ENCODE results near the gene GPR183.

Gene GPR183

DNA sequence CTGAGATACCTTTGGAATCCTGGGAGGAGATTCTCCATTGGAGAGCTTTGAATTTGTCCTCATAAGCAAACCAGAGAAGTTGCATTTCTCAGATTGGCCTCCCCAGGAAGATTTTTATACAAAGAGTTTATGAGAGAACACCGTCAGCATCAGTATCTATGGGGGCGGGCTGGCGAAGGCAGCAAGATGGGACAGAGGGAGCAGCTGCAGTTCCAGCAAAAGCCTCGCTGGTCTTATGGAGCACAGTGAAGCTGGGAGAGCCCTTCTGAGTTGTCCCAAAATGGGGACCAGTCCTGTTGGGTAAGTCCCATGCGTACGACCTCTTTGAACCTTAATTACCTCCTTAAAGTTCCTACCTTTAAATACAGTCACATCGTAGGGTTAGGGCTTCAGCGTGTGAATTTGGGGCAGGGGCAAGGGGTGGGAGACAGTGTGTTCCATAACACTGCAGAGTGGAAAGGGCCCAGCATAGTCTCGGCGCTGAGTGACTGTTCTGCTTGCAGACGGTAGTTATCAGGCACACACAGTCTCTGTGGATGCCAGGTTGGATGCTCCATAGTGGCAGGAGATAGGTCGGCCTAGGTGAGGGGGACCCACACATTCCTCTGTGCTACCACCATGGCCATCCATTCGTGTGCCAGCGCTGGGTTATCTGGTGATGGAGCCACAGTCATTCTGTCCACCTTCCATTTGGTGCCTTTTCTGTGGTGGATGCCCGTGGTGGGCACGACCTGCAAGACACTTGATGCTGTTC lies 34.9 kb upstream of the GPR183 start:
- POLR2A ChIA-PET: no interaction called here
- no peak overlapping the region for H3K4me3 ChIP-seq (ENCODE audit: low read depth, low read length)
- CTCF ChIA-PET: interaction anchor here (1.7 kb wide), 1 partner anchor 73 kb away, joined by 5 read pairs; no protein-coding TSS in a partner anchor
- TF ChIP-seq, protein P1, sequence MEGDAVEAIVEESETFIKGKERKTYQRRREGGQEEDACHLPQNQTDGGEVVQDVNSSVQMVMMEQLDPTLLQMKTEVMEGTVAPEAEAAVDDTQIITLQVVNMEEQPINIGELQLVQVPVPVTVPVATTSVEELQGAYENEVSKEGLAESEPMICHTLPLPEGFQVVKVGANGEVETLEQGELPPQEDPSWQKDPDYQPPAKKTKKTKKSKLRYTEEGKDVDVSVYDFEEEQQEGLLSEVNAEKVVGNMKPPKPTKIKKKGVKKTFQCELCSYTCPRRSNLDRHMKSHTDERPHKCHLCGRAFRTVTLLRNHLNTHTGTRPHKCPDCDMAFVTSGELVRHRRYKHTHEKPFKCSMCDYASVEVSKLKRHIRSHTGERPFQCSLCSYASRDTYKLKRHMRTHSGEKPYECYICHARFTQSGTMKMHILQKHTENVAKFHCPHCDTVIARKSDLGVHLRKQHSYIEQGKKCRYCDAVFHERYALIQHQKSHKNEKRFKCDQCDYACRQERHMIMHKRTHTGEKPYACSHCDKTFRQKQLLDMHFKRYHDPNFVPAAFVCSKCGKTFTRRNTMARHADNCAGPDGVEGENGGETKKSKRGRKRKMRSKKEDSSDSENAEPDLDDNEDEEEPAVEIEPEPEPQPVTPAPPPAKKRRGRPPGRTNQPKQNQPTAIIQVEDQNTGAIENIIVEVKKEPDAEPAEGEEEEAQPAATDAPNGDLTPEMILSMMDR (IDR thresholded peaks at IDR 0.05; ENCODE audit: insufficient read depth, low read length, missing control alignments): no peak
- DNase-seq (ENCODE audit: low read depth, low spot score): no peak

GRCh38 chr13:99340638-99341037 lies 33.4 kb upstream of the GPR183 start:
- TF ChIP-seq, protein P1 (IDR thresholded peaks at IDR 0.05; ENCODE audit: insufficient read depth, low read length, missing control alignments): no peak
- CTCF ChIA-PET: interaction anchor here (1.1 kb wide), 2 partner anchors 29 to 95 kb away, joined by 3 to 4 read pairs; no protein-coding TSS in a partner anchor
- no peak for DNase-seq (ENCODE audit: low read depth, low spot score)
- POLR2A ChIA-PET: no interaction called here
- H3K4me3 ChIP-seq (ENCODE audit: low read depth, low read length): no peak overlapping the region

DNA sequence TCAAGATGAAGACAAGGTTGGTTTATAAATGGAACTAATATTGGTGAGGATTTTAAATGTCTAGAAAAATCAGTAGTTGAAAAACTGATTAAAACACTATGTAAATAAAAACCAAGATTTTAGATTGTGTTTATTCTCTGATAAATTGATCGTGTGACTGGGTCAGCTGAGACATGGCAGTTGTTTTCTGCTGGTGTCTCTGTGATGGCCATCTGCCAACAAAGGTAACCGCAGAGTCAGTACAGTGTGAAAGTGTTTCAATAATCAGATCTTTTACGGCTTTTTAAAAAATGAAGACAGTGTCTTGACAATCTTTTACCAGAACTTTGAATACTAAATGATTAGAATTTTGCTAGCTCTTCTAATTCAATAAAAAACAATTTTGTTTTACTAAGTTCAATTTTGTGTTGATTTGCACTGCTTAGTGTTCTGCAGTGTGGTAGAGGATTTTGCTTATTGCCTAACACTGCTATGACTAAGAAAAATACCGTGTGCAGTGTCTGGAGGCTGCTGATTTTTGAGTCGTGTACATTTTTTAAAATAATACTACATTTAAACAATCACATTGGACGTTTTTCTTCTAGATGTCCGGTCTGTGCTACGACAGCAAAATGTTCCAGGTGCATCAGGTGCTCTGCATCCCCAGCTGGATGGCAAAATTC lies 32.7 kb upstream of the GPR183 start:
- no peak overlapping the region for H3K4me3 ChIP-seq (ENCODE audit: low read depth, low read length)
- ChIA-PET POLR2A (no interaction called here), CTCF (interaction anchor here (0.9 to 1.1 kb wide), 3 partner anchors 9 to 96 kb away, joined by 3 to 4 read pairs (median 3); no protein-coding TSS in a partner anchor)
- no peak for DNase-seq (ENCODE audit: low read depth, low spot score)
- TF ChIP-seq, protein P1 (IDR thresholded peaks at IDR 0.05; ENCODE audit: insufficient read depth, low read length, missing control alignments): no peak

GRCh38 chr13:99339230-99339721 lies 32.1 kb upstream of the GPR183 start:
- POLR2A ChIA-PET: no interaction called here

GRCh38 chr13:99335603-99336002 lies 28.4 kb upstream of the GPR183 start:
- H3K4me3 ChIP-seq (ENCODE audit: low read depth, low read length): no peak overlapping the region
- ChIA-PET CTCF (interaction anchor here (1.3 to 3.0 kb wide), 3 partner anchors 18 to 101 kb away, joined by 3 to 13 read pairs (median 6); no protein-coding TSS in a partner anchor), POLR2A (no interaction called here)
- TF ChIP-seq, protein P1 (IDR thresholded peaks at IDR 0.05; ENCODE audit: insufficient read depth, low read length, missing control alignments): no peak
- no peak for DNase-seq (ENCODE audit: low read depth, low spot score)

More at GRCh38 chr13:99339230-99339721, 32.1 kb upstream of the GPR183 start:
- TF ChIP-seq, protein P1 (IDR thresholded peaks at IDR 0.05; ENCODE audit: insufficient read depth, low read length, missing control alignments): no peak
- CTCF ChIA-PET: interaction anchor here (0.9 to 1.8 kb wide), 3 partner anchors 9 to 97 kb away, joined by 3 to 5 read pairs (median 3); no protein-coding TSS in a partner anchor
- H3K4me3 ChIP-seq (ENCODE audit: low read depth, low read length): no peak overlapping the region
- no peak for DNase-seq (ENCODE audit: low read depth, low spot score)

DNA sequence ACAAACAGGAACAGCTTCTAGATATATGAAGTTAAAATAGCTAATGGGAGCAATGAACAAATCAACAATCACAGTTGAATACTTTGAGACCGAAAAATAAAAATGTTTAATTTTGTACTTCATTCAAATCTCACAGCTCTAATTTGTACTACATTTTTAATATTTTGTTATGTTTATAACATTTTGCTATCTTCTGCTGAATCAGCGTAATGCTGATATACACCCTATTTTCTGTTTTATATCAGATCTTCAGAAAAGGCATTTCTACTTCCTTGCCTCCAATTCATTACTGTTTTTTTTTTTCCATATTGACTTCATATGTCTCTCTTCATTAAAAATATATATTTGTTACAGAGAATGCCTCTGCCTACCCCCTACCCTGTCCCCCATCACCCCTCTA lies 27.9 kb upstream of the GPR183 start:
- TF ChIP-seq, protein P1 (IDR thresholded peaks at IDR 0.05; ENCODE audit: insufficient read depth, low read length, missing control alignments): no peak
- DNase-seq (ENCODE audit: low read depth, low spot score): no peak
- POLR2A ChIA-PET: no interaction called here
- no peak overlapping the region for H3K4me3 ChIP-seq (ENCODE audit: low read depth, low read length)
- CTCF ChIA-PET: interaction anchor here (0.9 to 3.0 kb wide), 4 partner anchors 10 to 102 kb away, joined by 3 to 13 read pairs (median 4); no protein-coding TSS in a partner anchor
